Measurements from ENCODE around the gene UGT1A9.
"Not testable (repeated sequence)": the region's sequence is repeated elsewhere in the genome, so short reads cannot be mapped to it uniquely, and the experiment has no call there.

UGT1A9 gene

GRCh38 chr2:233714121-233714520 lies 42.4 kb downstream of the UGT1A9 start:
- no peak for DNase-seq (ENCODE audit: extremely low spot score)
- TF ChIP-seq ELF4 (IDR thresholded peaks at IDR 0.05) (no peak), ARNT (IDR thresholded peaks at IDR 0.05) (no peak), FOXA1 (IDR thresholded peaks at IDR 0.05) (no peak), SP1 (IDR thresholded peaks at IDR 0.05) (no peak), CTBP1 (IDR thresholded peaks at IDR 0.05; ENCODE audit: borderline replicate concordance) (no peak), BHLHE40 (IDR thresholded peaks at IDR 0.05; ENCODE audit: borderline replicate concordance) (no peak), FOXM1 (IDR thresholded peaks at IDR 0.05; ENCODE audit: borderline replicate concordance) (no peak), PKNOX1 (IDR thresholded peaks at IDR 0.05) (no peak), FOXK2 (IDR thresholded peaks at IDR 0.05) (no peak), NFRKB (IDR thresholded peaks at IDR 0.05) (no peak), TARDBP (IDR thresholded peaks at IDR 0.05) (no peak)
- ChIA-PET CTCF (no interaction called here), POLR2A (no interaction called here)

GRCh38 chr2:233718552-233718951 lies 46.9 kb downstream of the UGT1A9 start, which contains the start of gene UGT1A4:
Gene UGT1A4, plus strand, starts transcription at chr2:233718736. Its CDS starts 85 bp downstream, at chr2:233718821.
- CTCF ChIA-PET: no interaction called here
- TF ChIP-seq BHLHE40 (IDR thresholded peaks at IDR 0.05; ENCODE audit: borderline replicate concordance) (no peak), LEF1 (IDR thresholded peaks at IDR 0.05; ENCODE audit: borderline replicate concordance) (no peak), FOXA1 (IDR thresholded peaks at IDR 0.05) (no peak), TARDBP (IDR thresholded peaks at IDR 0.05) (no peak), NFRKB (IDR thresholded peaks at IDR 0.05) (no peak), PKNOX1 (IDR thresholded peaks at IDR 0.05) (no peak), ELF4 (IDR thresholded peaks at IDR 0.05) (no peak), HDGF (IDR thresholded peaks at IDR 0.05; ENCODE audit: borderline replicate concordance) (no peak), SP1 (IDR thresholded peaks at IDR 0.05) (no peak), ARNT (IDR thresholded peaks at IDR 0.05) (no peak), SUZ12 (IDR thresholded peaks at IDR 0.05) (no peak), L3MBTL2 (conservative IDR thresholded peaks at IDR 0.05) (no peak), FOXM1 (IDR thresholded peaks at IDR 0.05; ENCODE audit: borderline replicate concordance) (no peak)
- no peak for DNase-seq (ENCODE audit: extremely low spot score)
- POLR2A ChIA-PET: no interaction called here

GRCh38 chr2:233728723-233729301 lies 57.1 kb downstream of the UGT1A9 start, which contains the start of gene UGT1A3:
Gene UGT1A3, plus strand, starts transcription at chr2:233729042. Its CDS starts 85 bp downstream, at chr2:233729127.
- DNase-seq (ENCODE audit: extremely low spot score): no peak
- ChIA-PET POLR2A (no interaction called here), CTCF (no interaction called here)
- TF ChIP-seq FOXM1 (IDR thresholded peaks at IDR 0.05; ENCODE audit: borderline replicate concordance) (no peak), LEF1 (IDR thresholded peaks at IDR 0.05; ENCODE audit: borderline replicate concordance) (no peak), FOXK2 (IDR thresholded peaks at IDR 0.05) (no peak), PKNOX1 (IDR thresholded peaks at IDR 0.05) (no peak), SP1 (IDR thresholded peaks at IDR 0.05) (no peak), NFRKB (IDR thresholded peaks at IDR 0.05) (no peak), FOXA1 (IDR thresholded peaks at IDR 0.05) (no peak), TARDBP (IDR thresholded peaks at IDR 0.05) (no peak), L3MBTL2 (conservative IDR thresholded peaks at IDR 0.05) (no peak)

GRCh38 chr2:233736868-233737653 lies 65.4 kb downstream of the UGT1A9 start:
- CTCF ChIA-PET; DNase-seq (ENCODE audit: extremely low spot score): not testable (repeated sequence)

GRCh38 chr2:233740870-233741269 lies 69.2 kb downstream of the UGT1A9 start:
- TF ChIP-seq FOXM1 (IDR thresholded peaks at IDR 0.05; ENCODE audit: borderline replicate concordance) (no peak), ARNT (IDR thresholded peaks at IDR 0.05) (no peak), L3MBTL2 (conservative IDR thresholded peaks at IDR 0.05) (no peak), HDGF (IDR thresholded peaks at IDR 0.05; ENCODE audit: borderline replicate concordance) (no peak), ELF4 (IDR thresholded peaks at IDR 0.05) (no peak), BHLHE40 (IDR thresholded peaks at IDR 0.05; ENCODE audit: borderline replicate concordance) (no peak), CTBP1 (IDR thresholded peaks at IDR 0.05; ENCODE audit: borderline replicate concordance) (no peak)
- no peak for DNase-seq (ENCODE audit: extremely low spot score)
- ChIA-PET POLR2A (no interaction called here), CTCF (no interaction called here)

More at GRCh38 chr2:233736868-233737653, 65.4 kb downstream of the UGT1A9 start:
- POLR2A ChIA-PET: not testable (repeated sequence)

- CTCF ChIA-PET: no interaction called here
- POLR2A ChIA-PET: no interaction called here
- no peak for DNase-seq (ENCODE audit: extremely low spot score)
- no peak for TF ChIP-seq FOXK2 (IDR thresholded peaks at IDR 0.05)
- no peak for TF ChIP-seq BHLHE40 (IDR thresholded peaks at IDR 0.05; ENCODE audit: borderline replicate concordance)
- TF ChIP-seq SUZ12 (IDR thresholded peaks at IDR 0.05): no peak
- no peak for TF ChIP-seq SP1 (IDR thresholded peaks at IDR 0.05)
- no peak for TF ChIP-seq CTBP1 (IDR thresholded peaks at IDR 0.05; ENCODE audit: borderline replicate concordance)
Measured at GRCh38 chr2:233743464-233744259, 72.0 kb downstream of the UGT1A9 start.

All from HEK293T (cell line).